Measurements from ENCODE around the gene TMEM140.

The TMEM140 gene

GRCh38 chr7:135175931-135176330 is 28.1 kb downstream of the TMEM140 start:
- FAIRE-seq = no peak

DNA sequence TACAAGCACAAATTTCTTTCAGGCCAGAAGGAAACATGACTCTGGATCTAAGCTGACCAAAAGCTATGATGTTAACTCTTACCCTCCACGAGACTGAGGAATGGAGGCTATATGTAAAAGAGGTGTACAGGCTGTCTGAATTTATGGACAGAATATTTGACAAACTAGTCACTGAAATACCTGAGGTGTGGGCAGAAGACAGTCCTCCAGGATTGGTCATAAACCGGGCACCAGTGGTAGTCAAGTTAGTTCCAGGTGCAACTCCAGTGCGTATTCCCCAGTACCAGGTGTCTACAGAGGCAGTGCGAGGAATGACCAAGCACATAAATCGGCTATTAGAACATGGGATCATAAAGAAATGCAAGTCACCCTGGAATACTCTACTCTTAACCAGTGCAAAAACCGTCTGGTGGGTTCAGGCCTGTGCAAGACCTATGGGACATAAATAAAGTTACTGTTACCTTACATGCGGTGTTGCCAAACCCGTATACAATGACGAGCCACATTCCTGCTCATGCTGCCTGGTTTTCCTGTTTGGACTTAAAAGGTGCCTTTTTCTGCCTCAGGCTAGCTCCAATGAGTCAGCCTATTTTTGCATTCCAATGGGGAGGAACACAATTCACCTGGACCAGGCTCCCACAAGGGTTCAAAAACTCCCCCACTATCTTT is 29.3 kb downstream of the TMEM140 start:
- no peak for FAIRE-seq

- no peak for FAIRE-seq
These were observed 30.5 kb downstream of the TMEM140 start for GRCh38 chr7:135178364-135178763.

DNA sequence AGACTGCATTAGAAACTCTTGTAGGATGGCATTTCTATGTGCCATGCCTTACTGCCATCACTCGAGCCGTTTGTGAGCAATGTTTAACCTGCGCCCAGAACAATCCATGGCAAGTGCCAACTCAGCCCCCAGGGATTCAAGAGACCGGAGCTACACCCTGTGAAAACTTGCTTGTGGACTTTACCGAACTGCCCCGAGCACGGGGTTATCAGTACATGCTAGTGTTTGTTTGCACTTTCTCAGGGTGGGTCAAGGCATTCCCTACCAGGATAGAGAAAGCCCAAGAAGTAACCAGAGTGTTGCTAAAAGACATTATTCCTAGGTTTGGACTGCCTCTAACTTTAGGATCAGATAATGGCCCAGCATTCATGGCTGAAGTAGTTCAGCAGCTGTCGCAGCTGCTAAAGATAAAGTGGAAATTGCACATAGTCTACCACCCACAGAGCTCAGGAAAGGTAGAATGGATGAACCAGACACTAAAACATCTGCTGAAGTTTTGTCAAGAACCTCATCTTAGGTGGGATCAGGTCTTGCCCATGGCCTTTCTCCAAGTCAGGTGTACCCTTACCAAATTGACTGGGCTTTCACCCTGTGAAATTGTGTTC is 31.6 kb downstream of the TMEM140 start:
- no peak for FAIRE-seq

GRCh38 chr7:135180122-135180521 is 32.2 kb downstream of the TMEM140 start:
- FAIRE-seq = no peak

GRCh38 chr7:135181261-135181928 is 33.5 kb downstream of the TMEM140 start:
- FAIRE-seq = no peak

DNA sequence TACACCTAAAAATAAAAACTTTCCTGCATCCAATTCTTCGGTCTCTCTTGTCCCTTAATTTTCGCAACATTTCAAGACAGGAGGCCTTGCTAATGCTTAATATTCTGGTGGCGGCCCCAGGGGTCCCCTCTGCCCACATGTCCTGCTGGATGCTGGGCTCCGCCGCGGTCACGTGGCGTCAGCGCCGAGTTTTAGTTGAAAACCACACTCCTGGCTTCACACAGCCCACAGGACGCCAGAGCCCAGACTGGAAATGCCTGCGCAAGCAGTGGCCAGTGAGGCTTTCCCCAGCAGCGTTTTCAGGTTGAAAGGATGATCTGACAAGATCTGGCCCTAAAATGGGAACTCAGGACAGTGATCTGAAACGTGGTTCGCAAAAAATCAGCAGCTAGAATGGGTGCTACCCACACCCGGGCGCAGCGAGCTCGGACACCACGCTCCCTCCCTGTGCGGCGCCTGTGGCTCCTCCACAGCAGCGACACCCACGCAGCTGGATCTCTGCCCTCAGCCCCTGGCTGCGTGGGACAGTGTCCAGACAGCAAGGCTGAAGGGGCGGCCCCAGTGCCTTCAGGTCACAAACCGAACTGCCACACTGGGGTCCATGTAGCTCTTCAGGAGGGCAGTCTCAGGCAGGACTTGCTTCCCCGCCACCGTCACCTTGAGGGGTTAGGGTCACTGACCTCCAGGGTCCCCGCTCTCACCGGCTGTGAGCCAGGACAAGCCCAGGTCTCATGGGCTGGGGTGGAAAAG is 34.2 kb downstream of the TMEM140 start:
- FAIRE-seq = no peak

DNA sequence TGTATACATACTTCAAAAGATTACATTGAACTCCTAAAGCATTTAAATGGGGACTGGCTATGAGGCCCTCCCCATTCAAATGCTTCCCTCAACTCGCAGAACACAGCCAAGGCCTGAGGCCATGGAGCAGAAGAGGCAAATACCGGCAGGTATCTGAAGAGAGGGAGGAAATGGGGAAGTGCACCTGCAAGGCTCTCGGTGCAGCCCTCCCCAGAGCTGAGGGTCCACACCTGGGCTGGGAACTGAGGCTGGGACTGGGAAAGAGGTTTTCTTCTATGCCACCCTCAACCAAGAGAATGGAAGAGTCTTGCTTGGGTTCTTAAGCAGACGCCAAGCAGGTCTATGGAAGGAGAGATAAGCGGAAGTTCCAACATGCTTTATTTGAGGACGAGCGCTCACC is 35.6 kb downstream of the TMEM140 start:
- no peak for FAIRE-seq

DNA sequence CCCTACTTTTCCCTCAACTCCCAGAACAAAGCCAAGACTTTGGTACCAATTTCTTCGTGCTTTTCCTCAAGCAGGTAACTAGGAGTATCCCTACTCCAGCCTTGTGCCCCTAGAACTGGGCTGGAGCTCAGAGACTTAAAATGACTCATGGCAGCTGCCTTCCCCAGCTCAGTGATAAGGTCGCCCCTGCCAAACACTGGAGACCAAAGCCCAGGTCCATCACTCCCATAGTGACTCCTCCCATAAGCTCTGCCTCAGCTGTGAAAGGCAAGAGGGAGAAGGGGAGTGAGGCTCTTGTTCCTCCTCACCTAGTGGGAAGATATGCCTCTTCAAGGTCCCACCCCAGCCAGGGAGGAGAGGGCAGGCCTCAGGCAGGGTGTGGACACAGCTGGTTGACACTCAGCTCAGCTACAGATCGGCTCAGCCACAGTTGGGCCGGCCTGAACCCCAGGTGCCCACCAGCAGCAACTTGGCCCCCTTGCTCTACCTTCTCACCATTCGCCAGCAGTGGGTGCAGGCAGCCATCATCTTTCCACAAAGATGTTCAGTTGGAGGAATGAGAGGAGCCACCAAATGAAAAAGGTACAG is 36.5 kb downstream of the TMEM140 start:
- no peak for FAIRE-seq

GRCh38 chr7:135185471-135186260 is 37.8 kb downstream of the TMEM140 start:
- FAIRE-seq = no peak

- no peak for FAIRE-seq
These were observed 38.3 kb downstream of the TMEM140 start for GRCh38 chr7:135186261-135186540.

- no peak for FAIRE-seq
These were observed 39.0 kb downstream of the TMEM140 start for GRCh38 chr7:135186841-135187253.

GRCh38 chr7:135188298-135188984 is 40.6 kb downstream of the TMEM140 start:
- no peak for FAIRE-seq

- FAIRE-seq = no peak
These were observed 41.4 kb downstream of the TMEM140 start for GRCh38 chr7:135189221-135189662.

DNA sequence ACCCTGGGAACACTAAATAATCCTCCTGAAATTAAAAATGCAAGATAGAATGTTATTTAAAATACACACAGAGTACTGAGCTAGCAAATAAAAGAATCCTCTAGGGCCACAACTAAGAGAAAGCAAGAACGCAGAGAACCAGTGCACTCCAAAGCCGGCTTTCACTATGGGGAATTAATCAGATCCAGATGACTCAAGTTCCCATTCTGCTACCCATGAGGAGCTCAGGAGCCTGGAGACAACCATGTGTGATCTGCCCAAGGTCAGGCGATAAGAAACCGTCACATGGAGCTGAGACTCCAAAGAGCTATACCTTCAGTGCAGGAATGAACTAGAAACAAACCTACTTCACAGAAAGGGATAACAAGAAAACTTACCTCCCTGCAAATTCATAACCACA is 42.1 kb downstream of the TMEM140 start:
- no peak for FAIRE-seq

DNA sequence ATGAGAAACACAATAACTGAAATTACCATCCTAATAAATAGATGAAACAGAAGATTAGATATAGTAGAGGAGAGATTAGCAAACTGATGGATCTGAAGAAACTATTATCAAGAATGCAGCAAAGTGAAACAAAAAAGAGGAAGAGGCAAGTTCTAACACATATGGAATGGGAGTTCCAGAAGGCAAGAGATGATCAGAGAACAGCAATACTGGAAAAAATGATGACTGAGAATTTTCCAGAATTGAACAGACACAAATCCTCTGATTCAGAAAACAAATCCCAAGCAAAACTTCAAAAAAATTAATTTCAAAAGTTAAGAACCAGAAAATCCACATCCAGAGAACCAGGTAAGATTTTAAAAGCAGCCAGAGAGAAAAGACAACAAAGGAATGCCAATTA is 42.8 kb downstream of the TMEM140 start:
- FAIRE-seq = no peak

DNA sequence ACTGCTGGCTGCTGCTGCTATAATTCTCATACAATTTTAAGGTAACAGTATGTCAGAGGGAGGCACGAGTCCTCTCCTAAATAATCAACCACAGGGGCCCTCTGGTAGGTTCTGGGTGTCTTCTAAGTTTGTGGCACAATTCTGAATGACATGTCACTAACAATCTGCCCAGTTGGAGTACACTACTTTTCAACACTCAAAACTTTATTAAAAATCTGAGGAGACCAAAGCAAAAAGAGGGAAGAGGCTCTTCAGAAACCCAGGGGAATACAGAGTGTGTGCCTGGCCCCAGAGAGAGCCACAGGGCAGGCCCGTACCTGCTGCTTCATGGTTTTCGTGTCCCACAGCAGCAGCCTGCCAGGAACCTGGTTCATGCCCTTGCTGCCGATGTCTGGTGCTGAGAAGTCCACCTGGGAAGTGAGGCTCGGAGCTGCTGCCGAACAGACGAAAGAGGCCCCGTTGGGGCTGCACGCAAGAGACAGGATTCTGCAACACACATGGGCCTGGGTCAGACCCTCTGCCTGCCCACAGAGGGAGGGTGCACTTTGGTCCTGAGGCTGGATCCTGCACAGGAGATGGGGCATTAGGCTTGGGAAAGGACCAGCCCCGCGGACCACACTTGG is 45.2 kb downstream of the TMEM140 start:
- no peak for FAIRE-seq

DNA sequence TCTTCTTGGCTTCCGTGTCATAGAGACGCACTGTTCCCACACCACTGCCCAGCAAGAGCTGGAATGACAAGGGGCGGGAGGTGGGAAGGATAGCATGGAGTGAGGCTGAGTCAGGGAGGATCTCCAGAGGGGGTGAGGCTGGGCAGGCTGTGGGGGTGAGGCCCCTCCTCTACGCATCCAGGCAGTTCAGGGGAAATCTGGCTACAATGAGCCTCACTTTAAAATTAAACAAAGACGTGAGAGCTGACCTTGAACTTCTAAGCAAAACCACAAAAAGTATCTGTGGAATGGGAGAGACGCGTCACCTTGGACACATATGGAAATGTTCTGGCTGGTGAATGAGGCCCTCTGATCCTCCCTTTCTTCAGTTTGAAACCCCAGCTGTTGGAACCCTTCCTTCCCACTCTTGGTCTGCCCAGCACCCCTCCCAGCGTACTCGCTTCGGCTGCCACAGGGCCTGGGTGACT is 45.8 kb downstream of the TMEM140 start:
- FAIRE-seq = no peak

DNA sequence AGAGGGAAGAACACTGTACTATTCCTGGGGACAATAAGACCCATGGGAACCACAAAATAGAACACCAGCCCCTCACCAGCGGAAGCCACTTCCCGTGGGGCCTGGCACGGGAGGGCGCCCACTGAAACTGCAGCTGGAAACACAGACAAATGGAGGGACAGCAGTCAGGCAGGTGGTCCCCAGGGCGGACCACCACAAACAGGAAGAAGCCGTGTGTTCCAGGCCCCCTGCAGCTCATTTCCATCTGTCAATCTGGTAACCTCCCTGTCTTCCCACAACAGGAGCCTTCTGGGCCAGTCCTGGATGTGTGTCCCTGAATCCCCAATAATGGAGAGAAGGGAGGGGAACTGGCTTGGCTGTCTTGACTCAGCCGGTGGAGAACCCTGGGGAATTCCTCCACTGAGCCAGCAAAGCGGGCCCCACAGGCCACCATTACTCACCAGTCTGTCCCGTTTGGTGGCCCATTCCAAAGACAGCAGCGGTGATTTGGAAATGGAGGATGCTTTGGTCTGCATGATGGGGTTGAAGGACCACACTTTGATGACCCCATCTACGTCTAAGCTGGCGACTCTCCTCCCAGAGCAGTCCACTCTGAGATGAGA is 46.7 kb downstream of the TMEM140 start:
- no peak for FAIRE-seq

GRCh38 chr7:135195156-135195555 is 47.3 kb downstream of the TMEM140 start:
- no peak for FAIRE-seq
